Measurements from ENCODE around the gene TBC1D2.
A peak's percentile ranks its signal among the peaks of the same experiment; 100 is the strongest.
"Not testable (repeated sequence)": the region's sequence is repeated elsewhere in the genome, so short reads cannot be mapped to it uniquely, and the experiment has no call there.

TBC1D2 gene

DNA sequence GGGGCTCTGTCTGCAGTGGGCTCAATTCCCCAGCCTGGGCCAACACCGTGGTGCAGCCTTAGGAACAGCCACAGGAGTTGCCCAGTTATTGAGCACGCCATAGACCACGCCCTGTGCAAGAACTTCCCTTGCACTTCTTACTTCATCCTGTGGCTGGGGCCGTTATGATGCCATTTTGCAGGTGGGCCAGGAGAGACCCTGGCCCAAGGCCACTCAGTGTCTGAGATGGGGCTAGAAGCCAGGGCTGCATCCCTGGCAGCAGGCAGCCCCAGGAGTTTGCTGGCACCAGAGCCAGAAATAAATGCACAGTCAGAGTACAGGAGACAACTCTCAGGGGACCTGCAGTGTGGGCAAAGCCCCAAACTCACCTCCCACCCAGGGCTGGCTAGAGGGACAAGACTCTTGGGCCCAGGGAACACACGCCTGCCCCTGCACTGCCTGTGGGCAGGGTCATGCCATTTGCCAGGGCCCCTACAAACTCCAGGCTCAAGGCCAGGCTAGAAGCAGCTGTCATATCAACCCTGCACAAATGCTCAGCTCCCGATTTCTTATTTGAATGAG, 69.8 kb downstream of the TBC1D2 start:
- peak; percentile 19 for DNase-seq

DNA sequence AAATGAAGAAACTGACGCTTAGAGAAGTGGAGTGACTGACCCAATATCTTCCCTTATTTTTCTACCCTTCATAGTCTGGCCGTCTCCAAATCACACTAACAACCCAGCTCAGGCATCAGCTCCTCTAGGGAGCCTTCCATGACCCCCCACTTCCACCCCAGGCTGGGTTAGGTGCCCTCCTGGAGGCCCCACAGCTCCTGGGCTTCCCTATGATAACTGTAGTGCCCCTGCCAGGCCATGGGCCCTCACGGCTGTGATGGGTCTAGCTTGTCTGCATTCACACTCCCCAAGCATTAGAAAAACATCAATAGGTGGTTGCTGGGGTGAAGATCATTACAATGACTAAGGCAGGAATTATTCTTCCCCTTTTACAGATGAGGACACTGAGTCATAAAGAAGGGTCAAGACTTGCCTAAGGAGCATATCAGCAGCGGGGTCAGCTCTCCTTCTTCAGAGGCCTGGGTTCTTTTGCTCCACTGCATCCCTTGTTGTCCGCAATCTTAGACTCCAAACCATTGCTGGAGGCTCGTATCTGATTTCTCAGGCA, 70.4 kb downstream of the TBC1D2 start:
- DNase-seq = no peak

DNA sequence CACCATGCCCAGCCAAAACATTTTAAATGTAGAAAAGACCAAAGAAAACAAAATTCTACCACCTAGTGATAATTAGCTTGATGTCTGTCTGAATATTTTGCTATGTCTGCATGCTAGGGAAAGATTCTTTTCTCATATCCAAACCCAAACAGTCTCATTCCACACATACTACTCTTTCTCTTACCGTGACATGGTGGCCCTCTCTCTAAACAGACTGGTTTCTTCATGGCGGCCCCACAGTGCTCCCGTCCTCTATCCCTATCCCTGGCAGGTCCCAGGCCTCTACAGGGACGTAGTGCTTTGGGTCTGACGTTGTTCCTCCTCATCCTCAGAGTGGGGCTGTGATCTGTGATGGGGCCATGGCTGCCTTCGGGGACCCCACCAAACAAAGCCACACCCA, 71.1 kb downstream of the TBC1D2 start:
- no peak for DNase-seq

DNA sequence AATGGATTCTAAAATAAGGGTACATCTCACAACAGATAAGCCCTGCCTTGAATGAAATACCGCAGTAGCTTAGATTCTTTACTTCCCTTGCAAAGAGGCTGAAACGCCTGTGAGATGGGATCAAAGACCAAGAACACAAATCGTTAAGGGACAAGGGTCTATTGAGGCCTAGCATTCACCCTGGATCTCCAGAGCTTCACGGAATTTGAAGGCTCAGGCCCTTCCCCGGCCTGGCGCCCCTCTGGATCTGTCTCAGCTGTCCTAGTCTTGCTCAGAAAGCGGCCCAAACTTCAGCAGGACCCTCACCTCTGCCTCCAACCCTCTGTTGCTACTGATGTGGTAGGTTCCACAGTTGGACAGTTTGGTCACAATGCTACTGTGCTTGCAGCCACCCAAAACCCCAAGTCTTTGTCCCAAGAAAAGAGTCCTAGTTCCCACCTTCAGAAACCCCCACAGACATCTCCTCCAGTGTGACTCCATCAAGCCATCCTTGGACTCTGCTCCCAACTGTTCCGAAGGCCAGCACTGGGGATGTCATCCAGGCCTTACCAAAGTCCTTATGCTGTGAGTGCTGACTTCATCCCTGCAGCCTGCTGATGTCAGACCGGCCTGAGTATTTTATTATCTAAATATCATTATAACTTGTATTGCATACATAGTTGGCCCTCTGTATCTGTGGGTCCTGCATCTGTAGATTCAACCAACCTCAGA, 72.4 kb downstream of the TBC1D2 start:
- no peak for DNase-seq

DNA sequence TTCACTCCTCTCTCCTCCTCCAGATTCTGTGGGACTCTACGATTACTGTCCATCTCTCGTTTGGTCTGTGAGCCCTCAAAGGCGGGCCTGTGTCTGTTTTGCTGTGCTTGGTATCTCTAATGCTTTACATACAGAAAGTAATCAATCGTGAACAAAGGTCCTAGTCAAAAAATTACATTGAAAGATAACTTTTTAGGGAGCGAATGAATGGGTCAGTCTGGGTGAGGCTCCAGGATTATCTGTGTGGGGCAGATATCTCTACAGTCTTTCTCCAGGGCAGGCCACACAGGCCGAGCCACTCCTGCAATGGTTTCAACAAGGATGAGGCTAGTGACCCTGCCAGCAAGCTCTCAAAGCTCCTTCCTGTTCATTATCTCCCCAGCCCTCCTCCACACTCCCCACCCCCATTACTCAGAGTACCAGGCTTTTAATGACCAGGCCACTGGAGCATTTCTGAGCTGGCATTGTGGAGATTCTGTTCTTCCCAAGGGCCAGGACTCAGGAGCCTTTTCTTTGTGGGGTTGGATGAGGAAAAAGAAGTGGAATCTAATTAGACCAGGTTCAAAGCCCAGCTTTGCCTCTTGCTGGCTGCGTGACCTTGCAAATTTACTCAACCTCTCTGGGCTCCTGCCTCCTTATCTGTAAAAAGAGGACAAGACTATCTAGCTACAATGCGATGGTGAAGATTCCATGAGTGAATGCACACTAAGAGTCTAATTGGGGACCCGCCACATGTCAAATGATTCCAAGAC, 73.2 kb downstream of the TBC1D2 start:
- peak; percentile 13 for DNase-seq

DNA sequence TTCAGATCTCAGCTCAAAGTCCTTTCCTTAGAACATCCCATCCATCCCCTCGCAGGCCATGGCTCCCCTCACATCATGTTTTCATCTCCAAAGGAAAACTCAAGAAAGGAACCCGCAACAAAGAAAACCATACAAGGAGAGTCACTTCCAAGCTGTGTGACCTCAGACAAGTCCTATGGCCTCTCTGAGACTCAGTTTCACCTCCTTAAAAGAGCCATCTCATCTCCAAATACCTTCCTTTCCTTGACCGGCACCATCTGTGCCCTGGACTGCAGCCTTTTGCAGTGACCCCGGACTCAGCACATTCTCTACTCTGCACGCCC, 73.7 kb downstream of the TBC1D2 start:
- no peak for DNase-seq

DNA sequence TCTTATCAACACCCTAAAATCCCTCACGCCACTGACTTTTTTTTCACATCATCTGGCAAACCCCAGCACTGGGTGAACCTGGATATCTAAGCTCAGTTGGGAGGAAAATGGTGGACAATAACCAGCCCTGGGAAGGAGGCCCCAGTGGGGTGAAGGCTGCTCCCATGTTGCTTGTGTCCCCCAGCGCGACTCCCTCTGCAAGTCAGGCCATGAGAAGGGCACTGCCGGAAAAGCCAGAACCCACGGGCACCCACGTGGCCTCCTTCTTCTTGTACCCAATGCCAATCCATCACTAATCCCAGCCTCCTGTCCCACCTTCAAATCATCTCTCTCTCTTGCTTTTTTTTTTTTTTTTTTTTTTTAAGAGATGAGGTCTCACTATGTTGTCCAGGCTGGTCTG, 74.5 kb downstream of the TBC1D2 start:
- no peak for DNase-seq

DNA sequence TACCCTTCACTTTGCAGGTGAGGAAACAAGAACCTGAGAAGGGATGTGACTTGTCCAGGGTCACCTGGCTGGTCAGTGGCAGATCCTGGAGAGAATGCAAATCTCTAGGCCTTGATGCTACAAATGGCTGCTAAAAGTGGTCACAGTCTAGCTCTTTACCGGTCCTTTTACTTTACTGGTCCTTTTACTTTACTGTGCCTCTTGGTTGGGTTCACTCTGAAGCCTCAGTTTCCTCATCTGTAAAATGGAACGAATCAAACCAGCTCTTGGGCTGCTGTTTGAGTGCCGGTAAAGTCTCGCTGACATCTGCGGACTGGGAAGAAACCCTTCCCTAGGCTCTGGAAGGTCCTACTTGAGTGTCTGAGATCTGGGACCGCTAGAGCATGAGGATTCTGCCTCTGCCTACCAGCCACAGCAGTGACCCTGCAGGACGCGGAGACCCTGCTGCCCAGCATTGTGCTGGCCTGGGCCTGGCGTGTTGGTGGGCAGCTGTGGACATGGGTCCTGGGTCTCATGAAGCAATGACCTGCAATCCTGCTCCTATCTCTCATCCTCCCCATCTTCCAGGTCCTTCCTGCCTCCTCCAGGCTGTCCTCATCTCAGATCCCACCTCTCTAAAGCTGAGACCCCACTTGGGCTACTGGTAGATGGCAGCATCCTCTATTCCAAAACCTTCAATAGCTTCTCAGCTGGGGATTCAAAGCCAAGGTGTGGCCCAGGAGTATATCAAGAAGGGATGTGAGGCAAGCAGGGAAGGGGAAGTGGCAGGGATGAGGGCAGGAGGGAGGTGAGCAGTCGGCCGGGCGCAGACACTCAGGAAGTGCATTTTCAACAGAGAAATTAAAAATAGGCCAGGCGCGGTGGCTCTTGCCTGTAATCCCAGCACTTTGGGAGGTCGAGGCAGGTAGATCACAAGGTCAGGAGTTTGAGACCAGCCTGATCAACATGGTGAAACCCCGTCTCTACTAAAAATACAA, 76.3 kb downstream of the TBC1D2 start:
- no peak for DNase-seq

DNA sequence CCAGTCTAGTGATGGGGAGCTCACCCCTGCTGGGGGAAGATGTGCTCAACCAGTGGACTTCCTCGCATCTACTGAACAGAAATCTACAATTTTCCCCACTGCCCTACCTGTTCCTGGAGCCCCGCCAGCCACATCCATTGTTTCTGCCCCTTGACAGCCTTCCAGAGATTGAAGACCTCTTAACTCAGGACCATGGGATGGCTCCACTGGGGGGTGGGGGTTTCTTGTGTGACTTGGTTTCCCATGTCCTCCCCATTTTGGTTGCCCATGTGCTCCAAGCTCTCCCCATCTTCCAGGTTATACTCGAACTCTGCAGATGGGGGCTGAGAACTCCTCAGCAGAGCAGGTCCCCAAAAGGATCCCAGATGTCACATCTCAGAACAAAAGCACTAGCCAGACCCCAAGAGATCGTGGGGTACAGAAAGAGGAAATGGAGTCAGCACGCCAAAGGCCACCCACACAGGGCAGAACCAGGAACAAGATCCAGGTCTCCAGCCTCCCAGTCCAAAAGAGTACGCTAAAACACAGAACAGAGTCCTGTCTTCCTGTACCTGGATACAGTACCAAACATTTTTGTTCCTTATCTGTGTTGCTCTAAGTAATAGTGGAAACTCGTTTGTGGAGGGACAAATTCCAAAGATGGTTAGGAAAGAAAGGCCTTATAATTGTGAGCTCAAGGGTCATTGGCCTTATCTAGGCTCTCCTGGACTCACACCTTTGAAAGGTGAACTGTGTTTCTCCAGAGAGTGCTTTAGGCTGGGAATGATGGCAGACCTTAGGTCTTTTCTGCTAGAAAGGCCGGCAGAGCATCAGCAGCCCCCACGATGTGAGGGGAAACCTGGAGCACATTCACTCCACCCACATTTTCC, 78.8 kb downstream of the TBC1D2 start:
- DNase-seq = no peak

DNA sequence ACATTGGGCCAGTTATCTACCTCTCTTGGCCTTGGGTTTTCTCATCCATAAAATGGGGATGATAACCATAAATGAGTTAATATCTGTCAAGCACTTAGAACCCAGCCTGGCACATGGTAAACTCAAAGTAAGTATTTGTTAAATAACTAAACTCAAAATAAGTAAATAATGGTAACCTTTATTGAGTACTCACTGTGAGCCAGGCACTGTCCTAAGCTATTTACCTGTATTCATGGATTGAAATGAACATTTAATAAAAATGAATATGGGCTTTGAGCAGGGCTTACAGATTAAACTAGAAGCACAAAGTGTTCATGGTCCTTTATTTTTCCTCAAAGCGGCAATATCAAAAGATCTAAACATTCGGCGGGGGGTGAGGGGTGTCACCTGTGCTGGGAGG, 79.7 kb downstream of the TBC1D2 start:
- no peak for DNase-seq

DNA sequence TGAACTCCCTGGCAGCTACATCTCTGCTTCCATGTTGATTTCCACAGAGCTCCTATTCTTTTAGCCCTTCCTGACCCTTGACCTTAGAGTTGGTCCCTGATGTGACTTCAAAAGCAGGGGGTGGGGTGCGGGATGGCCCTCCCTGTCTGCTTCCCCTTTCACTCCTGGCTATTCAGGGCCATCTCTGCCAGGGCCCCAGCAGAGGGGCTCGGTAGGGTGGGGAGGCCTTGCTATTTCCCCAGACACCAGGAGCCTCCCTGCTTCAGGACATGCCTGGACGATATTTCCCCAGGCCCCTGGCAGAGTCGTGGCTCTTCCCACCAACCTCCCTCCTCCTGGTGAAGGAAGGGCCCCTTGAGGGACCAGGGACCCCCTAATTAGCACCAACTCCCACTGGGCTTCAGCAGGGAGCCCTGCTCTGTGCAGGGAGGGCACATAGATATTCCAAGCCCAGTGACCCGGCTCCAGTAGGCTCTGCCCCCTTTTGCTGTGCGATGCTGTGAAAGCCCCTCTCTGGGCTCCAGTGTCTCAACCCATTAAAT, 80.3 kb downstream of the TBC1D2 start:
- DNase-seq = no peak

DNA sequence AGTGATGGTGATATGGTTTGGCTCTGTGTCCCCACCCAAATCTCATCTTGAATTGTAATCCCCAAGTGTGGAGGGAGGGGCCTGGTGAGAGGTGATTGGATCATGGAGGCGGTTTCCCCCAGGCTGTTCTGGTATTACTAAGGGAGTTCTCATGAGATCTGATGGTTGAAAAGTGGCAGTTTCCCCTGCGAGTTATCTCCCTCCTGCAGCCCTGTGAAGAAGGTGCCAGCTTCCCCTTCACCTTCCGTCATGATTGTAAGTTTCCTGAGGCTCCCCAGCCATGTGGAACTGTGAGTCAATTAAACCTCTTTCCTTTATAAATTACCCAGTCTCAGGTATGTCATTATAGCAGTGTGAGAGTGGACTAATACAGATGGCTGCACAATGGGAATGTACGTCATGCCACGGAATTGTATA, 80.9 kb downstream of the TBC1D2 start:
- not testable (repeated sequence) for DNase-seq

DNA sequence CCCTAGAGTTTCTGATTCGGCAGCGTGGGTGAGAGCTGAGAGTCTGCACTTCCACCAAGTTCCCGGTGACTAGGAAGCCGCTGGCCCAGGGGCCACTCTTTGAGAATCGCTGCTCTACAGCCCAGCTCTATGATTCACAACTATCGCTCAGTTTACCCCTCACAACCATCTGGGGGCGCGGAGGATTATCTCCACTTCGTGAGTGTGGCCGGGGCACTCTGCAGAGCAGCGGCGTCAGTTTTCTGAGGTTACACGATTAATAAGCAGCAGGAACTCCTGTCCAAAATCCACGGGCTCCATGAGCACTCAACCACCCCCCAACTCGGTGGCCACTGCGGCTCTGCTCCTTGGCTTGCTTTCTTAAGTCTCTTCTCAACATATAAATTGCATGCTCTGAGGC, 82.3 kb downstream of the TBC1D2 start:
- no peak for DNase-seq

DNA sequence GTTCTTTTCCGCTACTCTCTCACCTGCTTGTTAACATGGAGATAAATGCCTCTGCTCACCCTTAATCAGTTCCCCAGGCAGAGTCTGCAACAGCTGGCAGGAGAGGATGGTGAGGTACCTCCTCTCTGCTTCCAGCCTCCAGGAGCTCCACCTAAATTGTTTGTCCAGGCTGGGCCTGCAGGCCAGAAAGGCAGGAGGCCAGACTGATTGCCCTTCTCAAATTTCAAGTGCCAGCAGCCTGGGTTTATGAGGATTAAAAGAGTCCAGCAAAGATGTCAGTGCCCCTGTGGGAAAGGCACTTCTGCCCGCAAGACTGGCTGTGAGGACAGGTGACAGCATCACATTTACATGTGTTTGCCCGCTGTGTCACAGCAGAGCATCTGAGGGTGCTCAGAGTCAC, 82.8 kb downstream of the TBC1D2 start:
- peak; percentile 93 for DNase-seq

DNA sequence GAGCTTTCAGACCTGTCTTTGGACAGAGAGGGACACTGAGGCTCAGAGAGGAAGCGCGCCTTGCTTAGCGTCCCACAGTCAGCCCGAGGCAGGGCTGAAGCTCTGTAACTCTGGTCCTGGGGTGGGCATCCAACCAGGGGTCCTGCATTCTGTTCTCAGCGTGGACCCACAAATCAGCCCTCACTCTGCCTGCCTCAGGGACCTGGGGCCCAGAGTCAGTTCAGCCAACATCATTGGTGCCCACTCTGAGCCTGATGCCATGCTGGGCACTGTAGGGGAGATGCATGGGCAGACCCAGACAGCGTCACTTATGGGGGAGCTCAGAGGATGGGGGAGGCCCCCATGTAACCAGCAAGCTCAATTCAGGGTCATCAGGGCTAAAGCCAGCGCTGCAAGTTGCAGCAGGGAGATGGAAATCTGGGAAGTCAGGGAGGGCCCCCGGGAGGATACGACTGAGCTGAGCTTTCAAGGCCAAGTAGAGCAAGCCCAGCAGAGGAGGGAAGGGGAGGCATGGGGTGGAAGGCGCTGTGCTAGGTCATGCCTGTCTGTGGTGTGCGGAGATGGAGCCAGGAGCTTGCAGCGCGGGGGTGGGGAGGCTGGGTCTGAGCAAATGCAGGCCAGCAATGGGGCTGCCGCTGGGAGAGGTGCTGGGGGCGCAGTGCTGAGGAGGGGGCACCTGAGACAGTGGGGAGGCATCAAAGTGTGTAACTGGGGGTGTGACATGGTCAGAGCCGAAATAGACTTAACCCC, 84.1 kb downstream of the TBC1D2 start:
- no peak for DNase-seq

DNA sequence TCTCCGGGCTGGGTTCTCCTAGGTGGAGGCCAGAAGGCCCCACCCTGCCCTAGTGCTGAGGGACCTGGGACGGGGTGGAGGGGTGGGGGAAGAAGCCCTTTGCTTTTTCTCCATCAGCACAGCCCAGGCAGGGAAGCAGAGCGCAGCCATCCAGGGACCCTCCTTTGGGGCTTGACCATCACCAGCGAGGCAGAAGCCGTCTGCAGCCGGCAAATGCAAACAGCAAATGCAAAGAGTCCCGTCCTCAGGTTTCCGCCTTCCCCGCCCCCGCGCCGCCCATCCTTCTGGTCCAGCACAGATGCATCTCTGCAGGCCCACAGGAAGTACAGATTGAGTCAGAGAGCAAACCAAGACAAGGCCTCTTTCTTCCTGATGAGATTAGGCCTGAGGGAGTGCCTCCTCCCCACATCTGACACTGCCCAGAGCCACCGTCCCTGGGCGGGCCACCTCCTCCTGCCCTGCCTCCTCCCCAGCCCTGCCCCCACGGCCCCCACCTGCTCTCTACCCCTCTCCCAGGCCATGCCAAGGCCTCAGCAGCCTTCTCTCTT, 86.4 kb downstream of the TBC1D2 start:
- no peak for DNase-seq

DNA sequence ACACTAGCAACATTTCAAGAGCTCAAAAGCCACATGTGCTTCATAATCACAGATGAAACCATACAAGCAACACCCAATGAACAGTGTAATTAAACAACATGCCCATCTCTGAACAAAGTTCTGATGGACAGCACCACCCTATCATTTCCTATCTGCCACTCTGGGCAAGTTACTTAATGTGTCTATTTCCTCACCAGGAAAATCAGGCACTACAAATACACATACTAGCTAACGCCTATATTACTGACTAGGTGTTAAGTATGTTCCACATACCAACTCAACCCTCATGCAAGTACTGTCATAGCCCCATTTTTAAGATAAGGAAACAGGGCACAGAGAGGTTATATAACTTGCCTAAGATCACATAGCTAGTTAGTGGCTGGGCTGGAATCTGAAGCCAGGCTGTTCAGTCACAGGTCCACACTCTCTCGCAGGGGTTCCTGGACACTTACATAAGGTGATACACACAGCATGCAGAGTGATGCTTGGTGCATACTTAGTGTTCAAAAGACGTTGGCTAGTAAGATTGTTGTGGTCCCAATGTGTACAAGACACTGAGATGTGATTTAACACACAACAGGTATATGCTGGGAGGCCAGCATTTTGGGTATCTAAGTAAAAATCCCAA, 87.2 kb downstream of the TBC1D2 start:
- DNase-seq = no peak

DNA sequence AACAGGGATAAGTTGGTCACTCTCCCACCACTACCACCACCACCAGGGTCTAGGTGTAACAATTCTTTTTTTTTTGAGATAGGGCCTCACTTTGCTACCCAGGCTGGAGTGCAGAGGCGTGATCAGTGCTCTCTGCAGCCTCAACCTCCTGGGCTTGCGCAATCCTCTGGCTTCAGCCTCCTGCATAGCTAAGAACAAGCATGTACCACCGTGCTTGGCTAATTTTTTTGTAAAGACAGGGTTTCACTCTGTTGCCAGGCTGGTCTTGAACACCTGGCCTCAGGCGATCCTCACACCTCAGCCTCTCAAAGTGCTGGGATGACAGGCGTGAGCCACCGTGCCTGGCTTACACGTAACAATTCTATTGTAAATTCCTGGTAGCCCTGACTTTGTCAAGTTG, 90.5 kb downstream of the TBC1D2 start:
- DNase-seq = no peak

DNA sequence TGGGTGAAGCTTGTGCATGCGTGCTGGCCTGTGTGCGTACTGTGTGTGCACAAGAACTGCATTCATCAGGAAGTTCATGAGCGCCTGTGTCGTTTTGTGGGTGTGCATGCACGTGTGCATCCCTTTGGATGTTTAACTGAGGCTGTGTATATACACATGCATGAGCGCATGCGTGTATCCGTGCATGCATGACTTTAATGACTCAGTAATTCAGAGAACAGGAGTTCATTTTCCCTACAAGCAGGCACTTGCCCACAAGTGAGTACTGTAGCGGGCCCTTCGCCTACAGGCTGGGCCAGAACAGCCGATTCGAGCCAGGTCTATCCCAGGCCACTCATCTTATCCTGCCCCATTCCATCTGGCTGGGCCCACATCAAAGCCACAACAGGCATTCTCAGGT, 92.8 kb downstream of the TBC1D2 start:
- DNase-seq = no peak

DNA sequence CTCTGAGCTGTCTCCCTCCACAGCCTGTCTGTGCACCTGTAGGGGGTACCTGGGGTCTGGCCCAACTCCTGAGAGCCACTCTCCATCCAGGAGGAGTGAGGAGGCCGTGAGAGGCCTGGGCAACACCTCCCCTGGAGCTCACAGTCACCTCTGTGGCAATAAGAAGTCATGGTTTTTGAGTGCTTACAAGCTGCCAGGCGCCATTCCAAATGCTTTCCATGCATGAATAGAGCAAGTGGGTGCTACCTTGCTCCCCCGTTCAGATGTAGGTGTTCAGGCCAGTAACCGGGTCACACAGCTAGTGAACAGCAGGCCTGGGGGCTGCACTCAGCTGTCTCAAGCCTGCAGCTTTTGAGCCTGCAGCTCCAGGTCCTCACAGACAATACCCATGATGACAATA, 93.6 kb downstream of the TBC1D2 start:
- no peak for DNase-seq

Data from NCI-H1092 treated with DMSO at 0.1 percent for 48 hours (cell line).